Endothelial cell of umbilical vein (primary cell): ENCODE measurements around the gene HOXD10. TPM values are rescaled to one million over a fixed set of nuclear protein-coding genes. Genes with fewer than 3 reads are reported as not detected.

Experiments used
- BruUV-seq: library from RNA; stranded (reverse); fragments of 400-500 nt; replicated peaks from 2 replicates; lab custom pipeline; 2021; lab: Mats Ljungman, UMichigan
- CTCF ChIA-PET: fragments of 300-600, 350-600 bp; sonication (Branson Sonifier 250); formaldehyde crosslinking; loops from one replicate; lab custom pipeline; 2021; ENCODE audit warnings: antibody characterized with exemption, inconsistent platforms; lab: Charles Lee
- POLR2A ChIA-PET: fragments of 300-600, 350-600 bp; sonication (Branson Sonifier 250); formaldehyde crosslinking; loops from one replicate; lab custom pipeline; 2021; ENCODE audit warnings: antibody characterized with exemption, inconsistent platforms; lab: Charles Lee
- DNase-seq: peaks from one replicate; pipeline ENCODE4 v3.0.0-alpha.2; 2011; ENCODE audit warnings: low read depth, low spot score
- FAIRE-seq: peaks from 2 replicates; lab custom pipeline; 2011; peaks lifted over from hg19 to GRCh38; lab: Jason Lieb, UNC
- H2AFZ ChIP-seq: 2 replicates; pipeline ENCODE4 v1.6.0; 2012; ENCODE audit warnings: low read depth, low read length, control low read depth, inconsistent platforms
- H3K27ac ChIP-seq: 2 replicates; pipeline ENCODE4 v1.5.1; 2011; ENCODE audit warnings: low read depth, mild to moderate bottlenecking, control low read depth, low read length, moderate library complexity; ENCODE audit not compliant: insufficient read depth
- H3K27me3 ChIP-seq, 2 experiments: 2 replicates each; pipeline versions ENCODE4 v1.6.0 to v1.6.1; 2011; ENCODE audit warnings: low read length in 2 of 2, mixed read lengths in 1 of 2; ENCODE audit not compliant: control insufficient read depth in 2 of 2, insufficient read depth in 2 of 2
- H3K36me3 ChIP-seq, 2 experiments: 2 replicates in 1 of 2; 3 replicates in 1 of 2; pipeline ENCODE4 v1.5.1; 2011; ENCODE audit warnings: low read length in 2 of 2, mild to moderate bottlenecking in 1 of 2, moderate library complexity in 1 of 2; ENCODE audit not compliant: control insufficient read depth in 2 of 2, insufficient read depth in 2 of 2; ENCODE audit errors: extremely low read depth in 1 of 2
- H3K4me1 ChIP-seq: 3 replicates; pipeline ENCODE4 v1.5.1; 2011; ENCODE audit warnings: mild to moderate bottlenecking, low read length; ENCODE audit not compliant: control insufficient read depth, insufficient read depth; ENCODE audit errors: extremely low read depth
- H3K4me2 ChIP-seq: 2 replicates; pipeline ENCODE4 v1.6.1; 2011; ENCODE audit warnings: low read length, control low read depth, mixed read lengths; ENCODE audit not compliant: insufficient read depth
- H3K4me3 ChIP-seq, 3 experiments: fragments of 200-600 bp in 1 of 3; sonication (generic), shearing (Covaris generic) in 1 of 3; replicated peaks in 1 of 3; 2 replicates each; pipeline ENCODE4 v1.5.1; 2011 to 2016; ENCODE audit warnings: control low read depth in 3 of 3, low read length in 3 of 3, mild to moderate bottlenecking in 2 of 3, inconsistent platforms in 1 of 3, low read depth in 1 of 3, moderate library complexity in 1 of 3; ENCODE audit not compliant: insufficient read depth in 1 of 3
- H3K79me2 ChIP-seq: 2 replicates; pipeline ENCODE4 v1.6.0; 2012; ENCODE audit warnings: low read length, inconsistent platforms; ENCODE audit not compliant: control insufficient read depth, insufficient read depth
- H3K9ac ChIP-seq: replicated peaks from 2 replicates; pipeline ENCODE3; 2011; ENCODE audit warnings: low read length, control low read depth; ENCODE audit not compliant: insufficient read depth; ENCODE audit errors: extremely low read depth
- H3K9me1 ChIP-seq: replicated peaks from 3 replicates; pipeline ENCODE4 v1.6.0; 2011; ENCODE audit warnings: mild to moderate bottlenecking, low read length; ENCODE audit not compliant: control insufficient read depth, insufficient read depth; ENCODE audit errors: extremely low read depth
- H3K9me3 ChIP-seq: replicated peaks from 2 replicates; pipeline ENCODE4 v1.5.1; 2012; ENCODE audit warnings: low read length, inconsistent platforms; ENCODE audit not compliant: control insufficient read depth, insufficient read depth
- H4K20me1 ChIP-seq: replicated peaks from 2 replicates; pipeline ENCODE3; 2011; ENCODE audit warnings: mild to moderate bottlenecking, low read length; ENCODE audit not compliant: control insufficient read depth, insufficient read depth; ENCODE audit errors: extremely low read depth
- EZH2 ChIP-seq: IDR thresholded peaks from 2 replicates; pipeline ENCODE4 v1.6.1; 2012; ENCODE audit warnings: borderline replicate concordance, low read depth, mild to moderate bottlenecking, moderate library complexity, low read length, inconsistent platforms; ENCODE audit not compliant: severe bottlenecking
- FOS ChIP-seq: IDR thresholded peaks from 2 replicates; pipeline ENCODE4 v1.6.1; 2011; ENCODE audit warnings: mild to moderate bottlenecking, low read length, moderate library complexity, borderline replicate concordance; ENCODE audit not compliant: insufficient read depth
- GATA2 ChIP-seq: IDR thresholded peaks from 2 replicates; pipeline ENCODE4 v1.7.0; 2011; ENCODE audit warnings: low read depth, mild to moderate bottlenecking, moderate library complexity, mixed read lengths, low read length; ENCODE audit not compliant: insufficient read length, insufficient read depth
- JUN ChIP-seq: IDR thresholded peaks from 2 replicates; pipeline ENCODE4 v1.6.1; 2011; ENCODE audit warnings: borderline replicate concordance, low read depth; ENCODE audit not compliant: insufficient read length, insufficient read depth
- MYC ChIP-seq: IDR thresholded peaks from one replicate; pipeline ENCODE4 v1.6.1; 2011; ENCODE audit warnings: mild to moderate bottlenecking, low read depth, low read length
- POLR2A ChIP-seq: IDR thresholded peaks from 2 replicates; pipeline ENCODE4 v1.6.1; 2012; ENCODE audit warnings: low read depth, mild to moderate bottlenecking, control low read depth, low read length
- POLR2AphosphoS5 ChIP-seq: IDR thresholded peaks from 2 replicates; pipeline ENCODE4 v1.6.1; 2012; ENCODE audit warnings: low read depth, mild to moderate bottlenecking, control low read depth, low read length, moderate library complexity; ENCODE audit not compliant: insufficient read depth
- dilution Hi-C: fragments of 300-500 bp; cut with MboI; formaldehyde crosslinking; loops from one replicate; pipeline ENCODE4 v1.15.0; 2019; ENCODE audit warnings: low sequenced_read_pairs; ENCODE audit not compliant: extremely low pct_ligation_motif_present
- intact Hi-C: fragments of 100-400 bp; cut with micrococcal nuclease; formaldehyde crosslinking; loops from one replicate; pipeline ENCODE4 v1.10.0; 2022
- polyA plus RNA-seq, 4 experiments: library from polyadenylated mRNA; depleted of rRNA in 3 of 4; stranded (reverse) in 3 of 4; unstranded in 1 of 4; fragments of >200 nt; gene quantifications; 2 replicates each; pipeline versions ENCODE4 v1.2.1 to v1.2.3, GENCODE V29; 2011 to 2012; ENCODE audit warnings: missing spikeins in 1 of 4
- total RNA-seq: library from RNA; stranded (reverse); gene quantifications from 2 replicates; pipeline ENCODE4 v1.2.3, GENCODE V29; 2021
- TF ChIP-seq, protein P1 (sequence below), 2 donors: IDR thresholded peaks; 1 replicate in 1 of 2; 2 replicates in 1 of 2; pipeline ENCODE4 v1.5.1; 2011; ENCODE audit warnings: low read length in 2 of 2, mild to moderate bottlenecking in 2 of 2, moderate library complexity in 2 of 2, control low read depth in 1 of 2, inconsistent platforms in 1 of 2, low read depth in 1 of 2; ENCODE audit not compliant: insufficient read depth in 1 of 2; ENCODE audit errors: extremely low read depth in 1 of 2
- TF ChIP-seq, protein P2 (sequence below): IDR thresholded peaks from 2 replicates; pipeline ENCODE4 v1.6.1; 2011; ENCODE audit not compliant: insufficient read depth, insufficient read length

HOXD10 gene
- total and polyA plus RNA-seq, 2 donors (not counting 3 experiments of a cell fraction or from before 2014, with no cell fraction given), result not detected

DNA sequence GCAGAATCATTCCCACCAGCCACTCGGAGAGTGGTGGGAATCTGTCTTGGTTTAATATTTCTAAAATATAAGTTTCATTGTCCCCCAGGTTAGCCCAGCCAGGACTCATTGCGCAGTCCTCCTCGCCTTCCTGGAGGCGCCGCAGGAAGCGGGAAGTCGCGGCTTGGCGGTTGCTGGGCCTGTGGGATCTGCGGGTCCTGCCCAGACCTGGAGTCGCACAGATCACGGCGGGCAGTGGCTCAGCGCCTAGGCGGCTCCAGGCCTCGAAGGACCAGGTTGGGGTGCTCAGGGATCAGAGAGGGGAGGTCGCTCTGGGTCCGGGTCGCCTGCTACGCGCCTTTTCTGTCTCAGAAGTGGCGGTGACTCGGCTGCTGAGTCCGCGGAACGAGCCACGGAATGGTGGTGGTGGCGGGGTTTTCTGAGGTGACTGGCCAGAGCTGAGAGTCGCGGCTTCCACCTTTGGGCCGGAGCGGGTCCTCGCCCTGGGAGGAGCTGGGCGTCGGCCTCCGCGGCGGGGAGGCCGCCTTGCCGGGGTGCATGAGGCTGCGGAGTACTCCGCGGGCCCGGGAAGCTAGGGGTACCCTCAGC is 43.2 kb downstream of the HOXD10 start:
- ChIA-PET POLR2A (no interaction called here), CTCF (interaction anchor here (0.8 to 3.4 kb wide), 2 partner anchors 295 to 395 kb away, joined by 3 to 14 read pairs; no protein-coding TSS in a partner anchor)
- Histone ChIP-seq H3K36me3 (peaks cover 0 to 3% of the 10 kb centered on the region in 2 experiments), H3K27ac (no peak overlapping the region), H3K79me2 (no peaks in the 10 kb centered on the region), H3K4me3 (no peak overlapping the region), H3K9me3 (no peaks in the 10 kb centered on the region), H3K4me2 (no peak overlapping the region), H3K9ac (no peak overlapping the region), H3K9me1 (no peaks in the 10 kb centered on the region), H2AFZ (no peak overlapping the region), H4K20me1 (no peaks in the 10 kb centered on the region), H3K4me1 (no peaks in the 10 kb centered on the region), H3K27me3 (peaks cover 5 to 8% of the 10 kb centered on the region in 2 experiments)
- DNase-seq (no peak), FAIRE-seq (no peak)
- intact Hi-C loops, result no loop called here
- BruUV-seq, result no TSS peak
- dilution Hi-C loops, result no loop called here
- no peak for TF ChIP-seq POLR2A
- no peak for TF ChIP-seq POLR2AphosphoS5
- TF ChIP-seq, protein P1, sequence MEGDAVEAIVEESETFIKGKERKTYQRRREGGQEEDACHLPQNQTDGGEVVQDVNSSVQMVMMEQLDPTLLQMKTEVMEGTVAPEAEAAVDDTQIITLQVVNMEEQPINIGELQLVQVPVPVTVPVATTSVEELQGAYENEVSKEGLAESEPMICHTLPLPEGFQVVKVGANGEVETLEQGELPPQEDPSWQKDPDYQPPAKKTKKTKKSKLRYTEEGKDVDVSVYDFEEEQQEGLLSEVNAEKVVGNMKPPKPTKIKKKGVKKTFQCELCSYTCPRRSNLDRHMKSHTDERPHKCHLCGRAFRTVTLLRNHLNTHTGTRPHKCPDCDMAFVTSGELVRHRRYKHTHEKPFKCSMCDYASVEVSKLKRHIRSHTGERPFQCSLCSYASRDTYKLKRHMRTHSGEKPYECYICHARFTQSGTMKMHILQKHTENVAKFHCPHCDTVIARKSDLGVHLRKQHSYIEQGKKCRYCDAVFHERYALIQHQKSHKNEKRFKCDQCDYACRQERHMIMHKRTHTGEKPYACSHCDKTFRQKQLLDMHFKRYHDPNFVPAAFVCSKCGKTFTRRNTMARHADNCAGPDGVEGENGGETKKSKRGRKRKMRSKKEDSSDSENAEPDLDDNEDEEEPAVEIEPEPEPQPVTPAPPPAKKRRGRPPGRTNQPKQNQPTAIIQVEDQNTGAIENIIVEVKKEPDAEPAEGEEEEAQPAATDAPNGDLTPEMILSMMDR (IDR thresholded peaks at IDR 0.05; ENCODE audit: extremely low read depth in 1 of 2, insufficient read depth in 1 of 2, low read depth in 1 of 2, low read length in 2 of 2), result no peak
- no peak for TF ChIP-seq MYC
- no peak for TF ChIP-seq EZH2
- no peak for TF ChIP-seq GATA2
- no peak for TF ChIP-seq JUN
- TF ChIP-seq, protein P2, sequence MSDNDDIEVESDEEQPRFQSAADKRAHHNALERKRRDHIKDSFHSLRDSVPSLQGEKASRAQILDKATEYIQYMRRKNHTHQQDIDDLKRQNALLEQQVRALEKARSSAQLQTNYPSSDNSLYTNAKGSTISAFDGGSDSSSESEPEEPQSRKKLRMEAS, result no peak
- TF ChIP-seq FOS, result no peak
